ENCODE data around the gene C5. TPM values are rescaled to one million over a fixed set of nuclear protein-coding genes. Genes with fewer than 3 reads are reported as not detected.

C5 gene
- total RNA-seq, 1 experiment from 2014 or later: 0.57 TPM

DNA sequence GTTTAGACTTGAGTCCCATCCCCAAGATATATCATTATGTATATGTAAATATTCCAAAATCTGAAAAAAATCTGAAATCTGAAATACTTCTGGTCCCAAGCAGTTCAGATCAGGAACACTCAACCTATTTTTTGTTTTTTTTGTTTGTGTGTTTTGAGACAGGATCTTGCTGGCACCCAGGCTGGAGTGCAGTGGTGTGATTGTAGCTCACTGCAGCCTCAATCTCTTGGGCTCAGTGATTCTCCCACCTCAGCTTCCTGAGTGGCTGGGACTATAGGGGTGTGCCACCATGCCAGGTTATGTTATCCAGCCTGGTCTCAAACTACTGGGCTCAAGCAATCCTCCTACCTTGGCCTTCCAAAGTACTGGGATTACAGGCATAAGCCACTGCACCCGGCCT is 72.8 kb downstream of the C5 start (continued):
- TF ChIP-seq MLX (CRISPR knock-in tag; IDR thresholded peaks at IDR 0.05) (no peak), CREM (CRISPR knock-in tag; IDR thresholded peaks at IDR 0.05) (no peak), RORB (CRISPR knock-in tag; IDR thresholded peaks at IDR 0.05) (no peak), ZNF423 (CRISPR knock-in tag; IDR thresholded peaks at IDR 0.05) (no peak), ZNF121 (CRISPR knock-in tag; IDR thresholded peaks at IDR 0.05) (no peak), GRHL2 (CRISPR knock-in tag; IDR thresholded peaks at IDR 0.05; ENCODE audit: insufficient replicate concordance, severe bottlenecking) (no peak), TCF7 (CRISPR knock-in tag; IDR thresholded peaks at IDR 0.05; ENCODE audit: low read depth) (no peak)
- TF ChIP-seq, protein P1, sequence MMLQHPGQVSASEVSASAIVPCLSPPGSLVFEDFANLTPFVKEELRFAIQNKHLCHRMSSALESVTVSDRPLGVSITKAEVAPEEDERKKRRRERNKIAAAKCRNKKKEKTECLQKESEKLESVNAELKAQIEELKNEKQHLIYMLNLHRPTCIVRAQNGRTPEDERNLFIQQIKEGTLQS (CRISPR knock-in tag; conservative IDR thresholded peaks at IDR 0.05): no peak

DNA sequence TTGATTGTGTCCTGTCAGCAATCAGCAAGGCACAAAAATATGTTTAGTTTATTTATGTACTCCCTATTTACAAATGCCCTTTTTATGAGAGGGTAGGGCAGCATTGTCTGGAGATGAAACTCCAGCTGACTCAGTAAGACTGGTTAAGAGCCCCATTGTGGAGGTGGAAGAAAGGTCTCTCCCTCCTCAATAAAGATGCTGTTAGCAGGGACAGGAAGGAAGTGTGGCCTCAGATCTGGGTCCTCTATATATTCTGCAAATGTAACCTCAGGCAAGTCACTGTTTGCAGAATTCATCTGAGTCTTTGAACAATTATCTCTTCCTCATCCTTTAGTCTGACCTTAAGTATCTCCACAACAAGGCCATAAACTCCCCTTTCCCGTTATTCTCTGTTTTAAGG is 75.2 kb downstream of the C5 start:
- no peak overlapping the region for H3K27ac Mint-ChIP-seq
- no peak overlapping the region for H3K4me3 Mint-ChIP-seq
- ATAC-seq (no peak), DNase-seq (ENCODE audit: low spot score) (no peak)
- H3K36me3 Mint-ChIP-seq: no peaks in the 10 kb centered on the region
- H3K9me3 Mint-ChIP-seq: peaks cover 3% of the 10 kb centered on the region
- ChIA-PET CTCF (interaction anchor here (0.5 kb wide), 1 partner anchor 496 kb away, joined by 4 read pairs; no protein-coding TSS in a partner anchor), POLR2A (no interaction called here)
- TF ChIP-seq CTCF (IDR thresholded peaks at IDR 0.05): no peak
- TF ChIP-seq, protein P2, sequence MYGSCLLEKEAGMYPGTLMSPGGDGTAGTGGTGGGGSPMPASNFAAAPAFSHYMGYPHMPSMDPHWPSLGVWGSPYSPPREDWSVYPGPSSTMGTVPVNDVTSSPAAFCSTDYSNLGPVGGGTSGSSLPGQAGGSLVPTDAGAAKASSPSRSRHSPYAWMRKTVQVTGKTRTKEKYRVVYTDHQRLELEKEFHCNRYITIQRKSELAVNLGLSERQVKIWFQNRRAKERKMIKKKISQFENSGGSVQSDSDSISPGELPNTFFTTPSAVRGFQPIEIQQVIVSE (CRISPR knock-in tag; IDR thresholded peaks at IDR 0.05; ENCODE audit: borderline replicate concordance): no peak
- no peak for TF ChIP-seq NR1H2 (CRISPR knock-in tag; IDR thresholded peaks at IDR 0.05)
- TF ChIP-seq, protein P3, sequence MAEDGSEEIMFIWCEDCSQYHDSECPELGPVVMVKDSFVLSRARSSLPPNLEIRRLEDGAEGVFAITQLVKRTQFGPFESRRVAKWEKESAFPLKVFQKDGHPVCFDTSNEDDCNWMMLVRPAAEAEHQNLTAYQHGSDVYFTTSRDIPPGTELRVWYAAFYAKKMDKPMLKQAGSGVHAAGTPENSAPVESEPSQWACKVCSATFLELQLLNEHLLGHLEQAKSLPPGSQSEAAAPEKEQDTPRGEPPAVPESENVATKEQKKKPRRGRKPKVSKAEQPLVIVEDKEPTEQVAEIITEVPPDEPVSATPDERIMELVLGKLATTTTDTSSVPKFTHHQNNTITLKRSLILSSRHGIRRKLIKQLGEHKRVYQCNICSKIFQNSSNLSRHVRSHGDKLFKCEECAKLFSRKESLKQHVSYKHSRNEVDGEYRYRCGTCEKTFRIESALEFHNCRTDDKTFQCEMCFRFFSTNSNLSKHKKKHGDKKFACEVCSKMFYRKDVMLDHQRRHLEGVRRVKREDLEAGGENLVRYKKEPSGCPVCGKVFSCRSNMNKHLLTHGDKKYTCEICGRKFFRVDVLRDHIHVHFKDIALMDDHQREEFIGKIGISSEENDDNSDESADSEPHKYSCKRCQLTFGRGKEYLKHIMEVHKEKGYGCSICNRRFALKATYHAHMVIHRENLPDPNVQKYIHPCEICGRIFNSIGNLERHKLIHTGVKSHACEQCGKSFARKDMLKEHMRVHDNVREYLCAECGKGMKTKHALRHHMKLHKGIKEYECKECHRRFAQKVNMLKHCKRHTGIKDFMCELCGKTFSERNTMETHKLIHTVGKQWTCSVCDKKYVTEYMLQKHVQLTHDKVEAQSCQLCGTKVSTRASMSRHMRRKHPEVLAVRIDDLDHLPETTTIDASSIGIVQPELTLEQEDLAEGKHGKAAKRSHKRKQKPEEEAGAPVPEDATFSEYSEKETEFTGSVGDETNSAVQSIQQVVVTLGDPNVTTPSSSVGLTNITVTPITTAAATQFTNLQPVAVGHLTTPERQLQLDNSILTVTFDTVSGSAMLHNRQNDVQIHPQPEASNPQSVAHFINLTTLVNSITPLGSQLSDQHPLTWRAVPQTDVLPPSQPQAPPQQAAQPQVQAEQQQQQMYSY (CRISPR knock-in tag; IDR thresholded peaks at IDR 0.05): no peak
- no peak for TF ChIP-seq NFYB (CRISPR knock-in tag; conservative IDR thresholded peaks at IDR 0.05; ENCODE audit: low read depth)
- H3K27me3 Mint-ChIP-seq (ENCODE audit: low read depth): peaks cover 3% of the 10 kb centered on the region; the same call in 1 of the 2 replicates
- peaks cover 6% of the 10 kb centered on the region for H3K4me1 Mint-ChIP-seq

DNA sequence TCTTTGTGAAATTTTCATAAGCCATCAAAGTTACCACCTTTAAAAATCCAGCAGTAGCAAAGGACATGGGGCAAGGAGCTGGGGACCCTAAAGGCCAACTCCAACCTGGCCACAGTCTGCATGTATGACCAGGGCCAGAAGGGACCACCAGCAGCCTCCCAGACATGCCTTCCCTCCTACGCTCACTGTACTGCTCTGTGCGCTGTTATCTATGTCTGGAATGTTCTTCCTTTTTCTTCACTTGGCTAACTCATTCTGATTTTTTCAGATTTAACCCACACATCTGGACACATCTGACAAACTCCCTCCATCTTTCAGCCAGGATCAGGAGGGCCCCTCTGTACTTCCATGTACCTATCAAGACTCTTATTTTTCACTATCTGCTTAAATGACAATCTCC is 75.9 kb downstream of the C5 start:
- ChIA-PET CTCF (no interaction called here), POLR2A (no interaction called here)
- Mint-ChIP-seq H3K36me3 (no peaks in the 10 kb centered on the region), H3K9me3 (peaks cover 3% of the 10 kb centered on the region), H3K4me3 (no peak overlapping the region), H3K27ac (no peak overlapping the region), H3K4me1 (peaks cover 6% of the 10 kb centered on the region), H3K27me3 (ENCODE audit: low read depth) (peaks cover 3% of the 10 kb centered on the region; the same call in 1 of the 2 replicates)
- no peak for DNase-seq (ENCODE audit: low spot score)
- ATAC-seq: no peak
- TF ChIP-seq KAT7 (CRISPR knock-in tag; IDR thresholded peaks at IDR 0.05; ENCODE audit: borderline replicate concordance) (no peak), ETV6 (CRISPR knock-in tag; IDR thresholded peaks at IDR 0.05) (no peak), JAZF1 (CRISPR knock-in tag; IDR thresholded peaks at IDR 0.05) (no peak), ESRRA (CRISPR knock-in tag; IDR thresholded peaks at IDR 0.05; ENCODE audit: borderline replicate concordance) (no peak), GRHL2 (CRISPR knock-in tag; IDR thresholded peaks at IDR 0.05; ENCODE audit: insufficient replicate concordance, severe bottlenecking) (no peak), PREB (CRISPR knock-in tag; IDR thresholded peaks at IDR 0.05; ENCODE audit: borderline replicate concordance) (no peak), TP53 (CRISPR knock-in tag; IDR thresholded peaks at IDR 0.05) (no peak), GTF2I (CRISPR knock-in tag; conservative IDR thresholded peaks at IDR 0.05) (no peak), ZNF138 (CRISPR knock-in tag; conservative IDR thresholded peaks at IDR 0.05) (no peak), PRRX2 (CRISPR knock-in tag; IDR thresholded peaks at IDR 0.05) (no peak)
- TF ChIP-seq, protein P1 (CRISPR knock-in tag; conservative IDR thresholded peaks at IDR 0.05): no peak
- TF ChIP-seq, protein P4, sequence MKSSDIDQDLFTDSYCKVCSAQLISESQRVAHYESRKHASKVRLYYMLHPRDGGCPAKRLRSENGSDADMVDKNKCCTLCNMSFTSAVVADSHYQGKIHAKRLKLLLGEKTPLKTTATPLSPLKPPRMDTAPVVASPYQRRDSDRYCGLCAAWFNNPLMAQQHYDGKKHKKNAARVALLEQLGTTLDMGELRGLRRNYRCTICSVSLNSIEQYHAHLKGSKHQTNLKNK (CRISPR knock-in tag; IDR thresholded peaks at IDR 0.05): no peak

All from WTC11 (cell line).